Non-pigmented ciliary epithelial cell (primary cell): Measurements from ENCODE around the gene GGCX.

Experiments
- DNase-seq: peaks from one replicate; pipeline ENCODE4 v3.0.0-alpha.2; 2010; ENCODE audit warnings: low read depth

GGCX gene

GRCh38 chr2:85541262-85541661 lies 20.0 kb downstream of the GGCX start:
- DNase-seq: no peak

GRCh38 chr2:85540133-85540648 lies 21.1 kb downstream of the GGCX start:
- no peak for DNase-seq

- no peak for DNase-seq
Observed at GRCh38 chr2:85539361-85540132, 21.7 kb downstream of the GGCX start.

- peak; percentile 58 for DNase-seq
Observed at GRCh38 chr2:85538507-85539360, 22.6 kb downstream of the GGCX start, which contains the start of gene MAT2A. TSS of gene MAT2A (plus strand) at chr2:85539168. CDS start at chr2:85539288, 120 bp downstream.

GRCh38 chr2:85537600-85538506 lies 23.4 kb downstream of the GGCX start:
- DNase-seq: no peak

GRCh38 chr2:85536479-85536878 lies 24.8 kb downstream of the GGCX start:
- peak; percentile 59 for DNase-seq

- no peak for DNase-seq
Observed at GRCh38 chr2:85534881-85535280, 26.4 kb downstream of the GGCX start.

GRCh38 chr2:85534099-85534498 lies 27.2 kb downstream of the GGCX start:
- no peak for DNase-seq

GRCh38 chr2:85531589-85531988 lies 29.7 kb downstream of the GGCX start:
- DNase-seq: no peak

- DNase-seq: no peak
Observed at GRCh38 chr2:85529809-85530208, 31.5 kb downstream of the GGCX start.

- DNase-seq: no peak
Observed at GRCh38 chr2:85528355-85528754, 32.9 kb downstream of the GGCX start.

- no peak for DNase-seq
Observed at GRCh38 chr2:85527787-85528186, 33.5 kb downstream of the GGCX start.

- DNase-seq: no peak
Observed at GRCh38 chr2:85525567-85525966, 35.7 kb downstream of the GGCX start.

- DNase-seq: no peak
Observed at GRCh38 chr2:85525029-85525428, 36.3 kb downstream of the GGCX start.

GRCh38 chr2:85524336-85524908 lies 36.9 kb downstream of the GGCX start:
- DNase-seq: no peak

GRCh38 chr2:85523903-85524335 lies 37.4 kb downstream of the GGCX start:
- no peak for DNase-seq

GRCh38 chr2:85523062-85523902 lies 38.0 kb downstream of the GGCX start:
- no peak for DNase-seq

- DNase-seq: no peak
Observed at GRCh38 chr2:85522090-85522647, 39.1 kb downstream of the GGCX start.

- DNase-seq: no peak
Observed at GRCh38 chr2:85516653-85517389, 44.5 kb downstream of the GGCX start.
